Lower leg skin (tissue), 4 donors: ENCODE results near the gene MED17. TPM values are rescaled to one million over a fixed set of nuclear protein-coding genes. Genes with fewer than 3 reads are reported as not detected.

Experiments
- DNase-seq, 2 donors: peaks; one replicate each; pipeline ENCODE4 v3.0.0-alpha.2; 2019; ENCODE audit warnings: low spot score in 2 of 2
- H3K4me3 ChIP-seq: fragments of 200-600 bp; sonication (generic); 2 replicates; pipeline ENCODE4 v1.5.1; 2017; ENCODE audit warnings: mild to moderate bottlenecking, low read depth; ENCODE audit not compliant: poor library complexity, severe bottlenecking
- CTCF ChIP-seq, 3 donors: fragments of 450-650 bp; IDR thresholded peaks; one replicate each; pipeline ENCODE4 v1.5.1; 2016; ENCODE audit warnings: antibody characterized with exemption in 3 of 3, mild to moderate bottlenecking in 3 of 3, moderate library complexity in 2 of 3
- POLR2A ChIP-seq, 2 donors: fragments of 450-650 bp; IDR thresholded peaks; one replicate each; pipeline ENCODE4 v1.6.1; 2016 to 2017; ENCODE audit warnings: antibody characterized with exemption in 2 of 2, mild to moderate bottlenecking in 1 of 2, moderate library complexity in 1 of 2
- WGBS, 2 donors: methylation state at CpG; one replicate each; pipeline ENCODE4 v1.1.5; 2018; 5-methylcytosine and 5-hydroxymethylcytosine counted together
- intact Hi-C: fragments of 100-400 bp; cut with DNase I; formaldehyde crosslinking; loops from one replicate; pipeline ENCODE4 v1.15.0; 2023; ENCODE audit warnings: low total_unique reads
- total RNA-seq, 4 donors: library from RNA; depleted of rRNA; stranded (reverse); fragments of >200 nt; gene quantifications; one replicate each; pipeline ENCODE4 v1.1.0, GENCODE V29; 2016

MED17 gene
- total RNA-seq, 4 donors from 2014 or later, result 25.2 to 42.1 (median 35.5) TPM

DNA sequence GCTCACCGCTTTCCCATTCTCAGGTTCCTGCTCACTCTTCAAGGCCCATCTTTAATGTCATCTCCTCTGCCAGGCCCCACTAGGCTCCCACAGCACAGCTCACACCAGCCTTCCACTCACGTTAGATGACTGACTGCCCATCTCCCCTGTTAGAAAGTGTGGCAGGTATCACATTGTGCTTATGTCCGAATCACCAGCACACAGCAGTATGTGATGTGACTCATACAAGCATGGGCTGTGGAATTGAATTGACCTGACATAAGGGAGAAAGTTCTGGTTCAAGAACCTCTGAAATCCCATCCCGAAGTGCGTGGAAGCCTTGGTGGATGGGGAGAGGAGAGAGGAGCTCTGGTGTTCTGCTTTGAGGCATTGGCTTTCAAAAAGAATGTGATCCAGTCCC lies 59.8 kb downstream of the MED17 start:
- intact Hi-C loops, result no loop called here
- 95 to 97% methylated on average over 5 of the region's 5 CpGs for WGBS, 2 donors
- no peak for TF ChIP-seq CTCF (IDR thresholded peaks at IDR 0.05)
- no peak for TF ChIP-seq POLR2A (IDR thresholded peaks at IDR 0.05)

GRCh38 chr11:93844568-93844967 lies 60.5 kb downstream of the MED17 start:
- no peak for DNase-seq
- TF ChIP-seq CTCF (IDR thresholded peaks at IDR 0.05) (no peak), POLR2A (IDR thresholded peaks at IDR 0.05) (no peak)
- intact Hi-C loops, result no loop called here
- 50 to 54% methylated on average over 7 of the region's 7 CpGs for WGBS, 2 donors
- no peak overlapping the region for H3K4me3 ChIP-seq

More for the DNA sequence above, 59.8 kb downstream of the MED17 start:
- no peak for DNase-seq
- H3K4me3 ChIP-seq, result no peak overlapping the region

DNA sequence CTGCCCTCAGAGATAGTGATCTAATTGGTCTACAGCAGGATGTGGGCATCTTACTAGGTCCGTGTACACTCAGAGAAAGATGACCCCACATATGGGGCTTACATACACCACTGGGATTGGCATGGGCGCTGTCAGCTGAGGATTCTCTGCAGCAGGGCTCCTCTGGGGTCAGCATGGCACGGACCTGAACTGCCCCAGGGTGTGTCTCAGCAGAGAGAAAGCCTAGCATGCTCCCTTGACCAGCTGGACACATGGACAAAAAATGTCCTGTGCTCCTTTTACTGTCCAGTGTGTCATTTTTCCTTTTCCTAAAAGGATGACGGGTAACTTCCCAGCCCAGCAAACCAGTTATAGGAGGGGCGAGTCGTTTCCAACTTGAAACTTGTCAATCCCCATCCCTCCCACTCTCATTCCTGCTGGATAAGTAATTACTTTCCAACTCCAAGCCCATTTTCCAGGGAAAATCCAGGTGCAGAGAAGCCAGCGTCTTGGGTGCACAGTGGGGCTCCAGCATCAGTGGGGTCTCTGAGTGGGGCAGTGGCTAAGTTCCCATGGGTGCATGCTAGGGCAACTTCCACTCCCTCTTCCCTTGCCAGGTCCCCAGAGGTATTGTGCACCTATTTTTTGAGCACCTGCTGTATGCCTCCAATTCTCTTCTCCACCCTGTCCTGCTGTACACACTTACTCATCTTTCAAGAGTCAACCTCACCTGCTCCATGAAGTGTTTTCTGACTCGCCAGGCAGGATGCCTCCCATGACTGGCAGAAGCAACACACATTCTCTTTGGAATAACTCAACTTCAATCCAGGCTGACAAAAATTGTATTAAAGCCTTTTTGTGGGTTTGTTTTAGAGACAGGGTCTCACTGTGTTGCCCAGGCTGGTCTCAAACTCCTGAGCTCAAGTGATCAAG lies 61.4 kb downstream of the MED17 start:
- WGBS, 2 donors, result 63 to 80% methylated on average over 7 to 8 of the region's 8 CpGs
- no peak for DNase-seq
- no peak overlapping the region for H3K4me3 ChIP-seq
- intact Hi-C loops, result no loop called here
- TF ChIP-seq CTCF (IDR thresholded peaks at IDR 0.05) (no peak), POLR2A (IDR thresholded peaks at IDR 0.05) (no peak)

DNA sequence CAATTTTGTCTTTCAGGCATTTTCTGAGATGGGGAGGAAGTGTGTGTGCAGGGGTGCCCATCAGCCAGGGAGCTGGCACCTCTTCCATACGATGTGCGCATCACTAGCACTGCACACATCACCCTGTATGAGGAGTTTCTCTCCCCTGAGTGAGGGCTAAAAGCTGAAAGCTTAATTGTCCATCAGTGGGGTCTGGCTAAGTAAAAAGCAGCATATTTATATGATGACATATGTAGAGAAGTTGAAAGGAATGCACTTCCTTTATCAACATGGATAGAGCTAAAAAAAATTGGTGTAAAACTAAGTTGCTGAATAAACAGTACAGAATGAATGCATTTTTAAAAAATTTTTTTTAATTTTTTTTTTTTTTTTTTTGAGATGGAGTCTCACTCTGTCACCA lies 62.3 kb downstream of the MED17 start:
- 74 to 78% methylated on average over 2 of the region's 2 CpGs for WGBS, 2 donors
- DNase-seq, result no peak
- intact Hi-C loops, result no loop called here
- no peak overlapping the region for H3K4me3 ChIP-seq
- TF ChIP-seq POLR2A (IDR thresholded peaks at IDR 0.05) (no peak), CTCF (IDR thresholded peaks at IDR 0.05) (no peak)

GRCh38 chr11:93849201-93849600 lies 65.1 kb downstream of the MED17 start:
- no peak overlapping the region for H3K4me3 ChIP-seq
- TF ChIP-seq CTCF (IDR thresholded peaks at IDR 0.05), result no peak
- TF ChIP-seq POLR2A (IDR thresholded peaks at IDR 0.05), result no peak
- DNase-seq, result no peak
- 94 to 95% methylated on average over 5 of the region's 5 CpGs for WGBS, 2 donors
- intact Hi-C loops, result no loop called here
